GM21423 (cell line): ENCODE measurements around the gene PRSS38.

ENCODE experiments used
- ATAC-seq: cut with Tn5 transposase; IDR thresholded peaks from one replicate; pipeline ENCODE4 v1.9.1; 2021; ENCODE audit warnings: mild to moderate bottlenecking, moderate library complexity; ENCODE audit not compliant: unreplicated experiment

The PRSS38 gene

GRCh38 chr1:227778401-227778947, 37.0 kb upstream of the PRSS38 start:
- no peak for ATAC-seq

GRCh38 chr1:227779021-227779441, 36.4 kb upstream of the PRSS38 start:
- ATAC-seq: no peak

GRCh38 chr1:227779685-227780084, 35.8 kb upstream of the PRSS38 start:
- no peak for ATAC-seq

GRCh38 chr1:227780101-227781044, 35.1 kb upstream of the PRSS38 start:
- no peak for ATAC-seq

- ATAC-seq: no peak
These were observed 34.1 kb upstream of the PRSS38 start for GRCh38 chr1:227781314-227781930.

- no peak for ATAC-seq
These were observed 33.2 kb upstream of the PRSS38 start for GRCh38 chr1:227782226-227782625.

- no peak for ATAC-seq
These were observed 30.2 kb upstream of the PRSS38 start for GRCh38 chr1:227785094-227785804.

- no peak for ATAC-seq
These were observed 29.4 kb upstream of the PRSS38 start for GRCh38 chr1:227785805-227786671.

- no peak for ATAC-seq
These were observed 28.6 kb upstream of the PRSS38 start for GRCh38 chr1:227786673-227787512.

- peak; percentile 88 for ATAC-seq
These were observed 27.8 kb upstream of the PRSS38 start for GRCh38 chr1:227787513-227788270.

- peak; percentile 59 for ATAC-seq
These were observed 27.0 kb upstream of the PRSS38 start for GRCh38 chr1:227788271-227789083.

GRCh38 chr1:227789084-227790033, 26.1 kb upstream of the PRSS38 start:
- ATAC-seq: no peak

GRCh38 chr1:227790034-227790400, 25.5 kb upstream of the PRSS38 start:
- no peak for ATAC-seq

- no peak for ATAC-seq
These were observed 24.6 kb upstream of the PRSS38 start for GRCh38 chr1:227790868-227791267.

GRCh38 chr1:227791425-227792143, 23.9 kb upstream of the PRSS38 start:
- no peak for ATAC-seq
